Brain microvascular endothelial cell (primary cell): ENCODE results near the gene ANKRD53.
"Not testable (repeated sequence)": the region's sequence is repeated elsewhere in the genome, so short reads cannot be mapped to it uniquely, and the experiment has no call there.

Experiments used
- DNase-seq: peaks from one replicate; pipeline ENCODE4 v3.0.0-alpha.2; 2020
- H3K27ac ChIP-seq: fragments of 250-450 bp; sonication (Bioruptor Pico); 2 replicates; pipeline ENCODE4 v1.5.1; 2020; ENCODE audit warnings: mild to moderate bottlenecking, moderate library complexity
- H3K27me3 ChIP-seq: fragments of 250-450 bp; sonication (Bioruptor Pico); replicated peaks from 2 replicates; pipeline ENCODE4 v1.5.1; 2020; ENCODE audit warnings: mild to moderate bottlenecking
- H3K36me3 ChIP-seq: fragments of 250-450 bp; sonication (Bioruptor Pico); replicated peaks from 2 replicates; pipeline ENCODE4 v1.5.1; 2020; ENCODE audit warnings: mild to moderate bottlenecking
- H3K4me3 ChIP-seq: 2 replicates; pipeline ENCODE4 v1.5.1; 2011; ENCODE audit warnings: low read depth, mild to moderate bottlenecking, control low read depth, low read length, moderate library complexity
- in situ Hi-C: cut with HindIII; loops from 2 replicates; pipeline ENCODE4 v1.10.0; 2017; ENCODE audit warnings: low sequenced_read_pairs, low pct_ligation_motif_present
- TF ChIP-seq, protein P1 (sequence below): IDR thresholded peaks from 2 replicates; pipeline ENCODE4 v1.5.1; 2011; ENCODE audit warnings: low read depth, mild to moderate bottlenecking, moderate library complexity, low read length, control low read depth, inconsistent platforms; ENCODE audit errors: missing control alignments

Gene ANKRD53

DNA sequence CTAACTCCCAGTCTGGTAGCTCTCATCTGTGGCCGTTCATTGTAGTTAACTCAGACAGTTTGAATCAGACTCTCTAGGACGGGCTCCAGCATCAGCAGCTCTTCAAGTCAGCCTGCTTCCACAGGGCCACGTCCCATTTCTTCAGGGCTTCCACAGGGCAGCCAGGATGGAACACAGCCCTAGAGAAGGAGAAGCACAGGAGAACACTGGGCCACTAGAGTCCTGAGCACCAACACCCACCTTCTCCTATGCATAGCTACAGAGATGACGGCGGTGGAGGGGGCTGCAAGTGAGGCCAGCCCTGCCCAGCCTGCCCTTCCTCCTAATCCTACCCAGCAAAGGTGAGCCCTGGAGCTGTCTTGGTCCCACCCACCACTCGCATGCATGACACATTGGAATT, 26.4 kb downstream of the ANKRD53 start:
- TF ChIP-seq, protein P1, sequence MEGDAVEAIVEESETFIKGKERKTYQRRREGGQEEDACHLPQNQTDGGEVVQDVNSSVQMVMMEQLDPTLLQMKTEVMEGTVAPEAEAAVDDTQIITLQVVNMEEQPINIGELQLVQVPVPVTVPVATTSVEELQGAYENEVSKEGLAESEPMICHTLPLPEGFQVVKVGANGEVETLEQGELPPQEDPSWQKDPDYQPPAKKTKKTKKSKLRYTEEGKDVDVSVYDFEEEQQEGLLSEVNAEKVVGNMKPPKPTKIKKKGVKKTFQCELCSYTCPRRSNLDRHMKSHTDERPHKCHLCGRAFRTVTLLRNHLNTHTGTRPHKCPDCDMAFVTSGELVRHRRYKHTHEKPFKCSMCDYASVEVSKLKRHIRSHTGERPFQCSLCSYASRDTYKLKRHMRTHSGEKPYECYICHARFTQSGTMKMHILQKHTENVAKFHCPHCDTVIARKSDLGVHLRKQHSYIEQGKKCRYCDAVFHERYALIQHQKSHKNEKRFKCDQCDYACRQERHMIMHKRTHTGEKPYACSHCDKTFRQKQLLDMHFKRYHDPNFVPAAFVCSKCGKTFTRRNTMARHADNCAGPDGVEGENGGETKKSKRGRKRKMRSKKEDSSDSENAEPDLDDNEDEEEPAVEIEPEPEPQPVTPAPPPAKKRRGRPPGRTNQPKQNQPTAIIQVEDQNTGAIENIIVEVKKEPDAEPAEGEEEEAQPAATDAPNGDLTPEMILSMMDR = no peak
- H3K27me3 ChIP-seq = no peaks in the 10 kb centered on the region
- in situ Hi-C loops = no loop called here
- no peak for DNase-seq
- no peak overlapping the region for H3K4me3 ChIP-seq
- no peak overlapping the region for H3K27ac ChIP-seq
- no peaks in the 10 kb centered on the region for H3K36me3 ChIP-seq

DNA sequence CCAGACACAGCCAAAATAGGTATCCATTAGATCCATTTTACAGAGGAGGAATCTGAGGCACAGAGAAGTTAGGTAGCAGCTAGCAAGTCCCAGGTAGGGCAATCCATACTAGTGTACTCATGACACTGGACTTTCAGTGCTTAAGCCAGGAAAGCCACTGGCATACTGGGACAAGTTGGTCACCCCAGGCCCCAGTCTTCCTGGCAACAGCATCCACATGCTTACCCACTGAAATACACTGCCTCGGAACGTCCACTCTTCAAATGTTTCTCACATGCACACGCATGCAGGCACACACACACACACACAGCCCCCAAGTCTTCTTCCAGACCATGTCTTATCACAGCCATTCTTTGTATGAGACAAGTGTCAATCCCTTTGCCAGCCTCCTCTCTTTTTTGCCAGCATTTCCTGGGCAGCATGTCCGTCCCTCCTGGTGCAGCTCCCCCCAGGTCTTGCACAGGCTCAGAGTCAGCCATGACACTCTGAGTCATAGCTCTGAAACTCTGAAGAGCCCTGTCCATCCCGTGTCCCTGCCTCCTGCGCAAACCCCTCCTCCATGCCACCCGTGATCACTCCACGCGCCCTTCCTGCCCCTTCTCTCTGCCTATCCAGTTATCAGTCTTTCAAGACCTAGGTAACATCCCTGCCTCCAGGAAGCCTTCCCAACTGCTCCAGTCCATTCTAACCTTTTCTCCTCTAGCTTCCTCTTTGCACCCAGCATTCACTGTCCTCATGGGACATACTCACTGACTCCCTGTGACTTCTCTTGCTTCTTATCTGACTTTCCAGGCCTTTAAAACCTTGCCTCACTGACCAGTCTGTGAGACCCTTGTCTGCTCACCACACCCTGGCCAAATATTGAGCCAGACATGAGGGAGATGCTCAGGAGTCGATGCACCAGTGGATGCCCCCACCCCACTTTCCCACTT, 27.1 kb downstream of the ANKRD53 start:
- Histone ChIP-seq H3K27me3 (no peaks in the 10 kb centered on the region), H3K27ac (no peak overlapping the region), H3K36me3 (no peaks in the 10 kb centered on the region), H3K4me3 (no peak overlapping the region)
- TF ChIP-seq, protein P1 = no peak
- DNase-seq = no peak
- in situ Hi-C loops = no loop called here

DNA sequence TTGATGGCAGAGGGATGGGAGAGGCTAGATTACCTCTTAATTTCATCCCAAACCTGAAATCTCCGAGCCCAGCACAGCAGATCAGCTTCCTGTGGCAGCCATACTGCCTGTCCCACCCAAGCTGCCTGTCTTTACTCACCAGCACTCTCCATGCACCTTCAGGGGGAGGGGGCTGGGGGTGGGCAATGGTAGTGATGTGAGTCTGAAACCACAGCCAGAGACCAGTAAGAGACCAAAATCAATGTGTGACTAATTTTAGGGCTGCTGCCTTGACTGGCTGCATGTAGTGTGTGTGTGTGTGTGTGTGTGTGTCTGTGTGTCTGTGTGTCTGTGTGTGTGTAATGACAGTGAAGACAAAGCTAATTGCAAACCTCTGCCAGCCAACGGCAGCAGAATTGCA, 27.9 kb downstream of the ANKRD53 start:
- no peak overlapping the region for H3K27ac ChIP-seq

DNA sequence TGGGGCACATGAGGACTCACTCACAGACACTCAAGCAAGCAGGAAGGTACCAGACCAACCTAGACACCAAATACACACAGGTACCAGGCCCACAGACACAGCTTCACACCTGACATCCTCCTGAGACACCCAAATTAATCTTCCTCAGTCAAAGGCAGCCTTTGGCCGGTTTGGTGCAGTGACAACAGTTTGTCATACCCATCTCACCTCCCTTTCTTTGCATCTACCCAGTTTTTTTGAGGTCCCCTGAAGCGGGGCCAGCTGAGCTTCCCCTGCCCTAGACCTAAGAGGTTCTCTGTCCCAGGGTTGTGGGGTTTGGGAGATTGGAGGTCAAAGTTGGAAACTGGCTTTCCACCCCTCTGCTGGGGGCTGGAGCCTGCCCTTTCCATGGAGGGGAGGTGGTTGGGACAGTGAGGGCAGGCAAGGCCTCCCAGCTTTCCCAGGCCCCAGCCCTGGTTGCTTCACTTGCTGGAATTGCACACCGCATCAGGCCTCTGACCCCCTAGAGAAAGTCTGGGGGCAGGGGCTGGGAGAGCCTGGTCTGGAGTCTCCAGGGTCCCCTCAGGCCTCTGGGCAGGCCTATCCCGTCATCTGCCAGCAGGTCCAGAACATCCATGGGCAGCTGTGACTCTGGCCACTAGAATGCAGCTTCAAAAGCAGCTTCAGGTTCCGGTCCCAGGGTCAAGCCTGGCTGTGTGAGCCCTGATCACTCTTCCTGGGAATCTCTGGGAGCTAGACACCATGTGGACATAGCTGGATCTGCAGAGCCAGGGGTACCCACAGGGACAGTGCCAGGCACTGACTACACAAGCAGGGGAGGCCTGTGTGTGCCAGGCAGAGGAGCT, 28.7 kb downstream of the ANKRD53 start:
- DNase-seq = no peak
- TF ChIP-seq, protein P1 = no peak
- Histone ChIP-seq H3K4me3 (no peak overlapping the region), H3K36me3 (no peaks in the 10 kb centered on the region), H3K27me3 (no peaks in the 10 kb centered on the region), H3K27ac (no peak overlapping the region)
- in situ Hi-C loops = no loop called here

More for the DNA sequence above, 27.9 kb downstream of the ANKRD53 start:
- TF ChIP-seq, protein P1 = no peak
- H3K27me3 ChIP-seq = no peaks in the 10 kb centered on the region
- H3K4me3 ChIP-seq = no peak overlapping the region
- no peak for DNase-seq
- in situ Hi-C loops = no loop called here
- H3K36me3 ChIP-seq = no peaks in the 10 kb centered on the region

DNA sequence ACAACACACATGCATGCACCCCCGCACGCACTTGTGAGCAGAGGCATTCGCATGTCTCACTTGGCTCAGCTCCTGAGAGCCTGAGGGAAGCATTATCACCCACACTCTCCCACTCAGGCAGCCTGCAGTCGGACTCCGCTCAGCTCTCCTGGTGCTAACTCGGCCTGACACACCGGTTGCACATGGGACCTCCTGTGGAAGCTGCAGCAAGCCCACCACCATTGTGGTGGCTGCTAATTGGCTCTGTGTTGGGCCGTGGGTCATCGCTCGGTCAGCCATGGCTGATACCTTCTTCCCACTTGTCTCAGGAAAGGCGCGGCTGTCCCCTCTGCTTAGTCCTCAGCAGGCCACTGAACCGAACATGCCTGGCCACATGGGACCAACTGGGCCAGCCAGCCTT, 29.9 kb downstream of the ANKRD53 start:
- no peak overlapping the region for H3K4me3 ChIP-seq
- H3K36me3 ChIP-seq = no peaks in the 10 kb centered on the region
- in situ Hi-C loops = no loop called here
- TF ChIP-seq, protein P1 = no peak
- H3K27ac ChIP-seq = no peak overlapping the region
- H3K27me3 ChIP-seq = no peaks in the 10 kb centered on the region
- no peak for DNase-seq

DNA sequence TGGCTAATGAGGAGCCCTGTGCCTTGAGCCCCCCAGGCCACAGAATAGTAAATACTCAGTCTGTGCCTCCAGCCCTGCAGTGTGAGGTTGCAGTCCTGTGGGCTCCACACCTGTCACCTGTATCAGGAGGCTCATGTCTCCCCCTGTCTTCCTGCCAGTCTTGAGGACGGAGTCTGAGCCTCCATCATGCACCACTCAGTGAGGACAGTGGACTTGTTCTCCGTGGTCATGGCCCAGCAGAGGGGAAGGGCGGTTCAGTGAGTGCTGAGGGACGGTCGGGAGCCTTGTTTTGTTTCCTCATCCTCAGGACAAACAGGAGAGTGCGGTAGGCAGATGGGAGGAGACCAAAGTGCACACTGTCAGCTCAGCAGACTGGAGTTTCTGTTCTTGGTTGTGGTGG, 33.4 kb downstream of the ANKRD53 start:
- H3K36me3 ChIP-seq, in situ Hi-C loops, DNase-seq, H3K4me3 ChIP-seq, H3K27ac ChIP-seq, H3K27me3 ChIP-seq: not testable (repeated sequence)
